ACC112 (cell line): ENCODE measurements around the gene AUTS2.

Source experiments
- H2AFZ ChIP-seq: fragments of 200-600 bp; sonication (generic); one replicate; pipeline ENCODE4 v1.6.0; 2017; ENCODE audit warnings: antibody characterized with exemption, low read length; ENCODE audit not compliant: unreplicated experiment
- H3K27ac ChIP-seq: fragments of 200-600 bp; sonication (generic); 2 replicates; pipeline ENCODE4 v1.5.1; 2014; ENCODE audit warnings: low read depth, mild to moderate bottlenecking, antibody characterized with exemption, low read length, moderate library complexity
- H3K27me3 ChIP-seq: fragments of 200-600 bp; sonication (generic); 2 replicates; pipeline ENCODE4 v1.6.1; 2014; ENCODE audit warnings: mild to moderate bottlenecking, antibody characterized with exemption, low read length, moderate library complexity, mixed read lengths; ENCODE audit not compliant: insufficient read depth
- H3K36me3 ChIP-seq: fragments of 200-600 bp; sonication (generic); 2 replicates; pipeline ENCODE4 v1.6.1; 2016; ENCODE audit warnings: mild to moderate bottlenecking, antibody characterized with exemption, low read length, moderate library complexity, mixed read lengths; ENCODE audit not compliant: insufficient read depth
- H3K4me1 ChIP-seq: fragments of 200-600 bp; sonication (generic); one replicate; pipeline ENCODE4 v1.6.1; 2016; ENCODE audit warnings: low read length, mixed read lengths; ENCODE audit not compliant: insufficient read depth, unreplicated experiment, control insufficient read depth
- H3K4me3 ChIP-seq: fragments of 200-600 bp; sonication (generic); 2 replicates; pipeline ENCODE4 v1.5.1; 2014; ENCODE audit warnings: mild to moderate bottlenecking, low read depth, low read length
- H3K79me2 ChIP-seq: fragments of 200-600 bp; sonication (generic); one replicate; pipeline ENCODE4 v1.6.0; 2016; ENCODE audit warnings: low read length; ENCODE audit not compliant: control insufficient read depth, unreplicated experiment, insufficient read depth

The AUTS2 gene

GRCh38 chr7:70318511-70318910 is 720.2 kb downstream of the AUTS2 start:
- Histone ChIP-seq H2AFZ (no peak overlapping the region), H3K4me1 (no peaks in the 10 kb centered on the region), H3K27me3 (no peaks in the 10 kb centered on the region), H3K79me2 (no peaks in the 10 kb centered on the region), H3K27ac (no peak overlapping the region), H3K4me3 (no peak overlapping the region), H3K36me3 (no peaks in the 10 kb centered on the region)

- Histone ChIP-seq H3K4me1 (no peaks in the 10 kb centered on the region), H3K79me2 (no peaks in the 10 kb centered on the region), H3K27me3 (no peaks in the 10 kb centered on the region), H3K36me3 (no peaks in the 10 kb centered on the region), H2AFZ (no peak overlapping the region), H3K4me3 (no peak overlapping the region), H3K27ac (no peak overlapping the region)
Observed at GRCh38 chr7:70319057-70319456, 720.8 kb downstream of the AUTS2 start.

GRCh38 chr7:70321016-70321590 is 722.8 kb downstream of the AUTS2 start:
- H3K79me2 ChIP-seq: no peaks in the 10 kb centered on the region
- H3K27ac ChIP-seq: no peak overlapping the region
- no peaks in the 10 kb centered on the region for H3K27me3 ChIP-seq
- no peaks in the 10 kb centered on the region for H3K4me1 ChIP-seq
- H3K4me3 ChIP-seq: no peak overlapping the region
- H3K36me3 ChIP-seq: no peaks in the 10 kb centered on the region
- H2AFZ ChIP-seq: no peak overlapping the region

GRCh38 chr7:70322856-70323255 is 724.6 kb downstream of the AUTS2 start:
- Histone ChIP-seq H3K4me1 (no peaks in the 10 kb centered on the region), H3K27me3 (no peaks in the 10 kb centered on the region), H3K36me3 (no peaks in the 10 kb centered on the region), H3K4me3 (no peak overlapping the region), H2AFZ (no peak overlapping the region), H3K27ac (no peak overlapping the region), H3K79me2 (no peaks in the 10 kb centered on the region)

GRCh38 chr7:70325509-70326101 is 727.3 kb downstream of the AUTS2 start:
- no peaks in the 10 kb centered on the region for H3K4me1 ChIP-seq
- no peaks in the 10 kb centered on the region for H3K79me2 ChIP-seq
- no peaks in the 10 kb centered on the region for H3K27me3 ChIP-seq
- H3K4me3 ChIP-seq: no peak overlapping the region
- H2AFZ ChIP-seq: no peak overlapping the region
- H3K36me3 ChIP-seq: no peaks in the 10 kb centered on the region
- no peak overlapping the region for H3K27ac ChIP-seq

- Histone ChIP-seq H3K27ac (no peak overlapping the region), H3K27me3 (no peaks in the 10 kb centered on the region), H3K4me1 (no peaks in the 10 kb centered on the region), H2AFZ (no peak overlapping the region), H3K36me3 (no peaks in the 10 kb centered on the region), H3K4me3 (no peak overlapping the region), H3K79me2 (no peaks in the 10 kb centered on the region)
Observed at GRCh38 chr7:70334295-70334694, 736.0 kb downstream of the AUTS2 start.

GRCh38 chr7:70334871-70335270 is 736.6 kb downstream of the AUTS2 start:
- H3K36me3 ChIP-seq: no peaks in the 10 kb centered on the region
- no peaks in the 10 kb centered on the region for H3K4me1 ChIP-seq
- H3K4me3 ChIP-seq: no peak overlapping the region
- no peaks in the 10 kb centered on the region for H3K27me3 ChIP-seq
- H2AFZ ChIP-seq: no peak overlapping the region
- H3K79me2 ChIP-seq: no peaks in the 10 kb centered on the region
- H3K27ac ChIP-seq: no peak overlapping the region

- Histone ChIP-seq H3K27me3 (no peaks in the 10 kb centered on the region), H2AFZ (no peak overlapping the region), H3K4me1 (no peaks in the 10 kb centered on the region), H3K27ac (no peak overlapping the region), H3K79me2 (no peaks in the 10 kb centered on the region), H3K36me3 (no peaks in the 10 kb centered on the region), H3K4me3 (no peak overlapping the region)
Observed at GRCh38 chr7:70336536-70336935, 738.3 kb downstream of the AUTS2 start.

GRCh38 chr7:70338015-70338414 is 739.7 kb downstream of the AUTS2 start:
- Histone ChIP-seq H3K79me2 (no peaks in the 10 kb centered on the region), H3K4me1 (no peaks in the 10 kb centered on the region), H2AFZ (no peak overlapping the region), H3K27ac (no peak overlapping the region), H3K4me3 (no peak overlapping the region), H3K36me3 (no peaks in the 10 kb centered on the region), H3K27me3 (no peaks in the 10 kb centered on the region)

- Histone ChIP-seq H3K27ac (no peak overlapping the region), H3K36me3 (no peaks in the 10 kb centered on the region), H3K4me3 (no peak overlapping the region), H2AFZ (no peak overlapping the region), H3K4me1 (no peaks in the 10 kb centered on the region), H3K79me2 (no peaks in the 10 kb centered on the region), H3K27me3 (no peaks in the 10 kb centered on the region)
Observed at GRCh38 chr7:70340236-70340635, 742.0 kb downstream of the AUTS2 start.

- Histone ChIP-seq H3K27ac (no peak overlapping the region), H3K27me3 (no peaks in the 10 kb centered on the region), H3K36me3 (no peaks in the 10 kb centered on the region), H3K79me2 (no peaks in the 10 kb centered on the region), H2AFZ (no peak overlapping the region), H3K4me1 (no peaks in the 10 kb centered on the region), H3K4me3 (no peak overlapping the region)
Observed at GRCh38 chr7:70341446-70341845, 743.2 kb downstream of the AUTS2 start.
